Measurements from ENCODE around the gene SHPK.

The SHPK gene

GRCh38 chr17:3559270-3559645 is 76.8 kb downstream of the SHPK start:
- TF ChIP-seq ZFX (IDR thresholded peaks at IDR 0.05; ENCODE audit: borderline replicate concordance) (no peak), CTCF (IDR thresholded peaks at IDR 0.05) (no peak)
- no peak overlapping the region for H3K27ac ChIP-seq

GRCh38 chr17:3558603-3559269 is 77.3 kb downstream of the SHPK start:
- no peak overlapping the region for H3K27ac ChIP-seq
- TF ChIP-seq ZFX (IDR thresholded peaks at IDR 0.05; ENCODE audit: borderline replicate concordance) (no peak), CTCF (IDR thresholded peaks at IDR 0.05) (no peak)
